Neutrophil (primary cell): ENCODE results near the gene ISG20L2.

Source experiments
- H3K27ac ChIP-seq: fragments of 200-600 bp; sonication (generic); 2 replicates; pipeline ENCODE4 v1.5.1; 2016; ENCODE audit warnings: mild to moderate bottlenecking, moderate library complexity
- H3K27me3 ChIP-seq: fragments of 200-600 bp; sonication (generic); 2 replicates; pipeline ENCODE4 v1.6.0; 2016; ENCODE audit warnings: mild to moderate bottlenecking
- H3K36me3 ChIP-seq: fragments of 200-600 bp; sonication (generic); 2 replicates; pipeline ENCODE4 v1.5.1; 2017
- H3K4me1 ChIP-seq, 2 experiments: fragments of 200-600 bp in 1 of 2; sonication (generic) in 1 of 2; 1 replicate in 1 of 2; 2 replicates in 1 of 2; pipeline versions ENCODE4 v1.5.1 to v1.6.1; 2013 to 2016; ENCODE audit warnings: low read depth in 1 of 2, low read length in 1 of 2, mild to moderate bottlenecking in 1 of 2, moderate library complexity in 1 of 2; ENCODE audit not compliant: control insufficient read depth in 1 of 2, insufficient read depth in 1 of 2
- H3K4me3 ChIP-seq, 2 experiments: fragments of 200-600 bp in 1 of 2; sonication (generic) in 1 of 2; 1 replicate in 1 of 2; 2 replicates in 1 of 2; pipeline ENCODE4 v1.5.1; 2013 to 2016; ENCODE audit warnings: low read depth in 1 of 2, low read length in 1 of 2, mild to moderate bottlenecking in 1 of 2, moderate library complexity in 1 of 2
- H3K9me3 ChIP-seq: fragments of 200-600 bp; sonication (generic); 2 replicates; pipeline ENCODE4 v1.5.1; 2016
- CTCF ChIP-seq: fragments of 200-600 bp; sonication (generic); IDR thresholded peaks from 2 replicates; pipeline ENCODE4 v1.5.1; 2016; ENCODE audit warnings: antibody characterized with exemption

ISG20L2 gene

GRCh38 chr1:156703336-156703735 is 25.2 kb downstream of the ISG20L2 start:
- Histone ChIP-seq H3K27ac (no peak overlapping the region), H3K4me1 (peaks cover 0 to 11% of the 10 kb centered on the region in 2 experiments), H3K4me3 (no peak overlapping the region), H3K27me3 (peaks cover 95% of the 10 kb centered on the region), H3K36me3 (no peaks in the 10 kb centered on the region), H3K9me3 (no peaks in the 10 kb centered on the region)
- no peak for TF ChIP-seq CTCF

GRCh38 chr1:156700736-156701531 is 27.6 kb downstream of the ISG20L2 start:
- H3K4me1 ChIP-seq, result peaks cover 0 to 9% of the 10 kb centered on the region in 2 experiments
- no peaks in the 10 kb centered on the region for H3K36me3 ChIP-seq
- no peak overlapping the region for H3K4me3 ChIP-seq
- peaks cover 93% of the 10 kb centered on the region for H3K27me3 ChIP-seq
- no peak overlapping the region for H3K27ac ChIP-seq
- H3K9me3 ChIP-seq, result no peaks in the 10 kb centered on the region
- TF ChIP-seq CTCF, result no peak

- Histone ChIP-seq H3K27ac (no peak overlapping the region), H3K4me3 (no peak overlapping the region), H3K36me3 (no peaks in the 10 kb centered on the region), H3K9me3 (no peaks in the 10 kb centered on the region), H3K27me3 (peaks cover 82% of the 10 kb centered on the region), H3K4me1 (no peaks in the 10 kb centered on the region)
- no peak for TF ChIP-seq CTCF
Observed at GRCh38 chr1:156698995-156699394, 29.6 kb downstream of the ISG20L2 start.

- H3K4me3 ChIP-seq, result no peak overlapping the region
- TF ChIP-seq CTCF, result no peak
- peaks cover 82% of the 10 kb centered on the region for H3K27me3 ChIP-seq
- no peaks in the 10 kb centered on the region for H3K36me3 ChIP-seq
- H3K9me3 ChIP-seq, result no peaks in the 10 kb centered on the region
- no peaks in the 10 kb centered on the region for H3K4me1 ChIP-seq
- H3K27ac ChIP-seq, result no peak overlapping the region
Observed at GRCh38 chr1:156697481-156697880, 31.1 kb downstream of the ISG20L2 start.

GRCh38 chr1:156696755-156697154 is 31.8 kb downstream of the ISG20L2 start:
- H3K36me3 ChIP-seq, result no peaks in the 10 kb centered on the region
- H3K4me3 ChIP-seq, result no peak overlapping the region
- H3K27me3 ChIP-seq, result peaks cover 82% of the 10 kb centered on the region
- H3K27ac ChIP-seq, result no peak overlapping the region
- TF ChIP-seq CTCF, result no peak
- no peaks in the 10 kb centered on the region for H3K4me1 ChIP-seq
- H3K9me3 ChIP-seq, result no peaks in the 10 kb centered on the region

GRCh38 chr1:156694690-156694962 is 33.9 kb downstream of the ISG20L2 start:
- H3K4me1 ChIP-seq, result no peaks in the 10 kb centered on the region
- no peak for TF ChIP-seq CTCF
- H3K4me3 ChIP-seq, result no peak overlapping the region
- H3K36me3 ChIP-seq, result no peaks in the 10 kb centered on the region
- H3K27ac ChIP-seq, result no peak overlapping the region
- no peaks in the 10 kb centered on the region for H3K9me3 ChIP-seq
- H3K27me3 ChIP-seq, result peaks cover 84% of the 10 kb centered on the region
